PC-9 (cell line): ENCODE results near the gene AIF1L. TPM values are rescaled to one million over a fixed set of nuclear protein-coding genes. Genes with fewer than 3 reads are reported as not detected.

Experiments used
- BruUV-seq: library from RNA; stranded (reverse); fragments of 400-500 nt; replicated peaks from 2 replicates; lab custom pipeline; 2021; lab: Mats Ljungman, UMichigan
- CTCF ChIA-PET: fragments of 300-600 bp; sonication (Branson Sonifier 250); formaldehyde crosslinking; loops from one replicate; lab custom pipeline; 2022; ENCODE audit warnings: antibody characterized with exemption; lab: Charles Lee
- POLR2A ChIA-PET: fragments of 300-600 bp; sonication (Branson Sonifier 250); formaldehyde crosslinking; loops from one replicate; lab custom pipeline; 2022; ENCODE audit warnings: antibody characterized with exemption; ENCODE audit not compliant: unreplicated experiment; lab: Charles Lee
- DNase-seq, 2 experiments: peaks; one replicate each; pipeline versions ENCODE4 v3.0.0 to v3.0.0-alpha.2; 2015 to 2022; ENCODE audit warnings: mixed read lengths in 1 of 2
- H2AFZ ChIP-seq: fragments of 200-600 bp; sonication (generic); 2 replicates; pipeline ENCODE4 v1.8.1; 2017; ENCODE audit warnings: antibody characterized with exemption
- H3F3A ChIP-seq: fragments of 200-600 bp; sonication (generic); 2 replicates; pipeline ENCODE4 v1.8.1; 2017; ENCODE audit warnings: antibody characterized with exemption, mild to moderate bottlenecking, low read depth; ENCODE audit not compliant: insufficient read depth
- H3K27ac ChIP-seq: fragments of 200-600 bp; sonication (generic); 2 replicates; pipeline ENCODE4 v1.6.1; 2016; ENCODE audit warnings: mixed run types
- H3K27me3 ChIP-seq: fragments of 200-600 bp; sonication (generic); 2 replicates; pipeline ENCODE4 v1.6.1; 2016; ENCODE audit warnings: low read depth, mixed run types; ENCODE audit not compliant: insufficient read depth
- H3K36me3 ChIP-seq: fragments of 200-600 bp; sonication (generic); 2 replicates; pipeline ENCODE4 v1.6.1; 2016; ENCODE audit warnings: low read depth, mixed run types
- H3K4me1 ChIP-seq: fragments of 200-600 bp; sonication (generic); replicated peaks from 2 replicates; pipeline ENCODE4 v1.6.1; 2016; ENCODE audit warnings: mixed run types; ENCODE audit not compliant: insufficient read depth
- H3K4me2 ChIP-seq: fragments of 200-600 bp; sonication (generic); 2 replicates; pipeline ENCODE4 v1.6.1; 2017; ENCODE audit warnings: mixed run types
- H3K4me3 ChIP-seq: fragments of 200-600 bp; sonication (generic); 2 replicates; pipeline ENCODE4 v1.6.1; 2016; ENCODE audit warnings: mixed run types
- H3K79me2 ChIP-seq: fragments of 200-600 bp; sonication (generic); 2 replicates; pipeline ENCODE4 v1.6.1; 2017; ENCODE audit warnings: low read depth, mixed run types
- H3K9me2 ChIP-seq: fragments of 200-600 bp; sonication (generic); 2 replicates; pipeline ENCODE4 v1.8.1; 2017; ENCODE audit warnings: mild to moderate bottlenecking; ENCODE audit not compliant: insufficient read depth
- H3K9me3 ChIP-seq: fragments of 200-600 bp; sonication (generic); 2 replicates; pipeline ENCODE4 v1.8.1; 2016; ENCODE audit warnings: low read depth; ENCODE audit not compliant: insufficient read depth
- H4K20me1 ChIP-seq: fragments of 200-600 bp; sonication (generic); 2 replicates; pipeline ENCODE4 v1.8.1; 2017; ENCODE audit not compliant: insufficient read depth
- CTCF ChIP-seq: fragments of 200-600 bp; sonication (generic); conservative IDR thresholded peaks from 2 replicates; pipeline ENCODE4 v1.6.1; 2017; ENCODE audit warnings: mixed run types, antibody characterized with exemption, mild to moderate bottlenecking, moderate library complexity
- EZH2 ChIP-seq: fragments of 200-600 bp; sonication (generic); IDR thresholded peaks from 2 replicates; pipeline ENCODE4 v1.8.0; 2017; ENCODE audit warnings: antibody characterized with exemption, low read depth
- intact Hi-C: fragments of 100-400 bp; cut with micrococcal nuclease; formaldehyde crosslinking; loops from one replicate; pipeline ENCODE4 v1.10.0; 2022; ENCODE audit not compliant: unreplicated experiment
- total RNA-seq: library from RNA; stranded (reverse); gene quantifications from 2 replicates; pipeline ENCODE4 v1.2.3, GENCODE V29; 2021

AIF1L gene
- total RNA-seq, 1 experiment from 2014 or later: 87.3 TPM

- H3K9me3 ChIP-seq: no peaks in the 10 kb centered on the region
- ChIA-PET POLR2A (no interaction called here), CTCF (interaction anchor here (0.7 kb wide), 1 partner anchor 306 kb away, joined by 5 read pairs; no protein-coding TSS in a partner anchor)
- H2AFZ ChIP-seq: no peak overlapping the region
- no peak overlapping the region for H3K4me2 ChIP-seq
- H3K27me3 ChIP-seq: no peaks in the 10 kb centered on the region
- intact Hi-C loops: no loop called here
- 0 out of 2 replicates have a peak, but pooled peaks cover 6% of the 10 kb centered on the region for H3K4me1 ChIP-seq
- H4K20me1 ChIP-seq: no peaks in the 10 kb centered on the region
- H3K36me3 ChIP-seq: no peaks in the 10 kb centered on the region; the same call in 1 of the 2 replicates
- H3F3A ChIP-seq: peaks cover 13% of the 10 kb centered on the region; the same call in 1 of the 2 replicates
- no TSS peak for BruUV-seq
- no peak overlapping the region for H3K4me3 ChIP-seq
- no peak overlapping the region for H3K27ac ChIP-seq
- H3K9me2 ChIP-seq: no peaks in the 10 kb centered on the region
- DNase-seq: no peak
- no peak for TF ChIP-seq CTCF
- TF ChIP-seq EZH2: no peak
- H3K79me2 ChIP-seq: no peaks in the 10 kb centered on the region
Observed at GRCh38 chr9:131119600-131119999, 23.3 kb downstream of the AIF1L start.

- H3K9me3 ChIP-seq: no peaks in the 10 kb centered on the region
- H2AFZ ChIP-seq: no peak overlapping the region
- TF ChIP-seq EZH2 (no peak), CTCF (no peak)
- peaks cover 18% of the 10 kb centered on the region; the same call in 1 of the 2 replicates for H3F3A ChIP-seq
- ChIA-PET CTCF (no interaction called here), POLR2A (no interaction called here)
- DNase-seq: no peak
- H3K27me3 ChIP-seq: no peaks in the 10 kb centered on the region
- BruUV-seq: no TSS peak
- H3K9me2 ChIP-seq: no peaks in the 10 kb centered on the region
- H3K4me2 ChIP-seq: no peak overlapping the region
- peaks cover 3% of the 10 kb centered on the region for H3K79me2 ChIP-seq
- H4K20me1 ChIP-seq: no peaks in the 10 kb centered on the region
- no peaks in the 10 kb centered on the region; the same call in 1 of the 2 replicates for H3K36me3 ChIP-seq
- no peak overlapping the region for H3K27ac ChIP-seq
- 0 out of 2 replicates have a peak, but pooled peaks cover 6% of the 10 kb centered on the region for H3K4me1 ChIP-seq
- intact Hi-C loops: no loop called here
- H3K4me3 ChIP-seq: no peak overlapping the region
Observed at GRCh38 chr9:131120620-131121228, 24.4 kb downstream of the AIF1L start.

- no peaks in the 10 kb centered on the region for H3K9me2 ChIP-seq
- ChIA-PET CTCF (no interaction called here), POLR2A (no interaction called here)
- peaks cover 9% of the 10 kb centered on the region for H3K79me2 ChIP-seq
- H3K27ac ChIP-seq: no peak overlapping the region
- no peaks in the 10 kb centered on the region for H4K20me1 ChIP-seq
- no peaks in the 10 kb centered on the region for H3K9me3 ChIP-seq
- H2AFZ ChIP-seq: no peak overlapping the region
- intact Hi-C loops: no loop called here
- no peak for DNase-seq
- H3K27me3 ChIP-seq: no peaks in the 10 kb centered on the region
- H3K4me2 ChIP-seq: no peak overlapping the region
- no peak for TF ChIP-seq CTCF
- TF ChIP-seq EZH2: no peak
- H3K4me3 ChIP-seq: no peak overlapping the region
- 0 out of 2 replicates have a peak, but pooled peaks cover 6% of the 10 kb centered on the region for H3K4me1 ChIP-seq
- peaks cover 18% of the 10 kb centered on the region; the same call in 1 of the 2 replicates for H3F3A ChIP-seq
- H3K36me3 ChIP-seq: no peaks in the 10 kb centered on the region; the same call in 1 of the 2 replicates
- BruUV-seq: no TSS peak
Observed at GRCh38 chr9:131121346-131121745, 25.0 kb downstream of the AIF1L start.
